Transverse colon (tissue), 4 donors: ENCODE results near the gene KRTAP24-1.

Experiments
- CTCF ChIP-seq, 5 experiments: fragments of 200-600 bp in 3 of 5; fragments of 450-650 bp in 2 of 5; sonication (generic) in 3 of 5; IDR thresholded peaks; 1 replicate in 2 of 5; 2 replicates in 3 of 5; pipeline ENCODE4 v1.5.1; 2016 to 2017; ENCODE audit warnings: antibody characterized with exemption in 5 of 5, inconsistent platforms in 3 of 5, mild to moderate bottlenecking in 2 of 5, moderate library complexity in 1 of 5
- EP300 ChIP-seq: sonication (generic); formaldehyde crosslinking; IDR thresholded peaks from one replicate; pipeline ENCODE4 v1.6.1; 2017; ENCODE audit warnings: antibody characterized with exemption, low read depth
- POLR2A ChIP-seq: fragments of 450-650 bp; IDR thresholded peaks from one replicate; pipeline ENCODE4 v1.6.1; 2016; ENCODE audit warnings: antibody characterized with exemption, mild to moderate bottlenecking, moderate library complexity
- POLR2AphosphoS5 ChIP-seq, 3 donors: sonication (generic); formaldehyde crosslinking; IDR thresholded peaks; one replicate each; pipeline ENCODE4 v1.6.1; 2016; ENCODE audit warnings: antibody characterized with exemption in 3 of 3

- TF ChIP-seq POLR2A (no peak), CTCF (IDR thresholded peaks at IDR 0.05) (no peak), POLR2AphosphoS5 (IDR thresholded peaks at IDR 0.05) (no peak), EP300 (no peak)
Observed at GRCh38 chr21:30269803-30270530, 12.8 kb downstream of the KRTAP24-1 start.
